Epithelial cell of umbilical artery (primary cell): ENCODE results near the gene DLG5. TPM values are rescaled to one million over a fixed set of nuclear protein-coding genes. Genes with fewer than 3 reads are reported as not detected.

Source experiments
- total RNA-seq: library from RNA; depleted of rRNA; stranded (reverse); fragments of >200 nt; gene quantifications from 2 replicates; pipeline ENCODE4 v1.2.3, GENCODE V29; 2014

DLG5 gene, protein sequence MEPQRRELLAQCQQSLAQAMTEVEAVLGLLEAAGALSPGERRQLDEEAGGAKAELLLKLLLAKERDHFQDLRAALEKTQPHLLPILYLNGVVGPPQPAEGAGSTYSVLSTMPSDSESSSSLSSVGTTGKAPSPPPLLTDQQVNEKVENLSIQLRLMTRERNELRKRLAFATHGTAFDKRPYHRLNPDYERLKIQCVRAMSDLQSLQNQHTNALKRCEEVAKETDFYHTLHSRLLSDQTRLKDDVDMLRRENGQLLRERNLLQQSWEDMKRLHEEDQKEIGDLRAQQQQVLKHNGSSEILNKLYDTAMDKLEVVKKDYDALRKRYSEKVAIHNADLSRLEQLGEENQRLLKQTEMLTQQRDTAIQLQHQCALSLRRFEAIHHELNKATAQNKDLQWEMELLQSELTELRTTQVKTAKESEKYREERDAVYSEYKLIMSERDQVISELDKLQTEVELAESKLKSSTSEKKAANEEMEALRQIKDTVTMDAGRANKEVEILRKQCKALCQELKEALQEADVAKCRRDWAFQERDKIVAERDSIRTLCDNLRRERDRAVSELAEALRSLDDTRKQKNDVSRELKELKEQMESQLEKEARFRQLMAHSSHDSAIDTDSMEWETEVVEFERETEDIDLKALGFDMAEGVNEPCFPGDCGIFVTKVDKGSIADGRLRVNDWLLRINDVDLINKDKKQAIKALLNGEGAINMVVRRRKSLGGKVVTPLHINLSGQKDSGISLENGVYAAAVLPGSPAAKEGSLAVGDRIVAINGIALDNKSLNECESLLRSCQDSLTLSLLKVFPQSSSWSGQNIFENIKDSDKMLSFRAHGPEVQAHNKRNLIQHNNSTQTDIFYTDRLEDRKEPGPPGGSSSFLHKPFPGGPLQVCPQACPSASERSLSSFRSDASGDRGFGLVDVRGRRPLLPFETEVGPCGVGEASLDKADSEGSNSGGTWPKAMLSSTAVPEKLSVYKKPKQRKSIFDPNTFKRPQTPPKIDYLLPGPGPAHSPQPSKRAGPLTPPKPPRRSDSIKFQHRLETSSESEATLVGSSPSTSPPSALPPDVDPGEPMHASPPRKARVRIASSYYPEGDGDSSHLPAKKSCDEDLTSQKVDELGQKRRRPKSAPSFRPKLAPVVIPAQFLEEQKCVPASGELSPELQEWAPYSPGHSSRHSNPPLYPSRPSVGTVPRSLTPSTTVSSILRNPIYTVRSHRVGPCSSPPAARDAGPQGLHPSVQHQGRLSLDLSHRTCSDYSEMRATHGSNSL (N-terminal part only)
- 9.0 and 9.1 TPM in 2 replicates for total RNA-seq

DNA sequence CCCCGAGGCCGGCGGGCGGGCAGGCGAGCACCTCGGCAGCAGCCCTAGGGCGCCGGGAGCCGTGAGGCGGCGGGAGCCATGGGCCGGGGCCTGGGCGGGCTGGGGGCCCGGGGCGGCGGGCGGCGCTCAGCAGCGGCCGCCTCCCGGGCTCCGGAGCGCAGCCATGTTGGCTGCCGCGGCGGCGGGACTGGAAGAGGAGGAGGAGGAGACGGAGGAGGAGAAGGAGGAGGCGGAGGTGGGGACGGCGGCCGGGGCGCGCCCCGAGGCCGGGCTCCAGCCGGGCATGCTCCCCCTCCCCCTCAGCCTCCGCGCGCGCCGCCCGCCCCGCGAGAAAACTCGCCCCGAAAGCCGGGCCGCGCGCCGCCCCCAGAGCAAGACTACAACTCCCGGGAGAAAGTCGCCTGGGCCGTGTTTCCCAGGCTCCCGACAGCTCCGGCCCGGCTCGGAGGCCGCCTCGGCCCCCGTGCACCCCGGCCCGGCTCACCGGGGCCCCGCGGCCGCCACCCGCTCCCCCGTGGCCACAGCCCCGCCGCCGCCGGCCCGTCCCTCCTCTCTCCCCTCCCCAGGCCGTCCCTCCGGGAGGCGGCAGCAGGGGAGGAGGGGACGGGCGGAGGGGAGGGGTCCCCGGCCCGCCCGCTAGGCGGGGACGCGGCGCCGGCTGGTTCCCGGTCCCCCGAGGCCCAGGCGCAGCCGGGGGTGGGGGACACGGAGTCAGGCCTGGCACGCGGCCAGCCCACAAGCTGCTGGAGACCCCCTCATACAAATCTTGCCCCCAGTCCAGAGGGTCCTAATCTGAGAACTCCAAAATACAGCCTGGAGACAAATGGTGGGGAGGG lies at the start of gene DLG5:
Gene DLG5, minus strand, starts transcription at position 190 of the 836 bp plus-strand sequence. CDS start 235 bp downstream, outside the sequence.

Other genes starting within 250 kb of the DLG5 start
- gene POLR3A, start 102.8 kb upstream of the DLG5 start, total RNA-seq, result 16.6 and 19.5 TPM in 2 replicates
- gene RPS24, start 107.1 kb upstream of the DLG5 start, total RNA-seq, result 1,992 and 3,190 TPM in 2 replicates